ENCODE data around the gene OR2T10.
"Not testable (repeated sequence)": the region's sequence is repeated elsewhere in the genome, so short reads cannot be mapped to it uniquely, and the experiment has no call there.

Gene OR2T10

DNA sequence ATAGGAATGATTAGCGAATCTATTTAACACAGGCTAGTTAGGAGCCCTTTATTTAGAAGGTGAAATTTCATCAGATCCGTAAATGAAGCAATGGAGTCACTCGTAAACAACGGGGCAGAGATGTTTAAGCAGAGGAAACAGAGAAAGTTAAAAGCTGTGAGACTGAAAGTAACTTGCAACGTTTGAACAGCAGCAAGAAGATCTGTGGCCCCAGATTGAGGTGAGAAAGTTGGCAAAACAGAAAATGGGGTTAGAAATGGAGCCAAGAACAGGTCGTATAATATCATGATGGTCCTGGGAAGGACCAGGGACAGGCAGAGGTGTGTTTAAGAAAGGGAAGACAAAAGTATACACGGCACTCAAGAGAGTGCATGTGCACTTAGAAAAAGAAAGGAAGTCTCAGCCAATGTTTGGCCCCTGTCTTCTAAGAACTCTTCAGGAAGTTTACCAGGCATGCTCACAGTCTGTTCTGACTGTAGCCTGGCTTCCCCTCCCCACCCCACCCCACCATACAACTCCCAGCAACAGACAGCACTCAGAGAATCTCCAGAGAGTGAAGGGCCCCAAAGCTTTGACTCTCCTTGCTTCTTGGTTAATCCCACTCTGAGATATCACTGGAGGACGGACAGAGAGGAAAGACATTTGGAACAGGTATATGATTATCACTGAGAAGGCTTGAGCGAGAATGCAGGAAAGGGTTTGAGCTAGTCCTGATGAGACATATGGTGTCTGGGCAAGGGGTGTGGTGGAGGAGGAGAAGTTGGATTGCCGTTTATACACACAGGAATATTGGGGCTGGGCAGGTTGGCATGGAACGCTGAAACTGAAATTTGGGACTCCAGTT, 31.7 kb downstream of the OR2T10 start:
- not testable (repeated sequence) for FAIRE-seq; DNase-seq (ENCODE audit: insufficient read length, low spot score)

GRCh38 chr1:248562672-248563071, 34.8 kb downstream of the OR2T10 start, which contains the start of gene OR2T29:
Gene OR2T29 (minus strand): TSS chr1:248562772. CDS start chr1:248559491, 3,281 bp downstream.
- FAIRE-seq; DNase-seq (ENCODE audit: insufficient read length, low spot score): not testable (repeated sequence)

- not testable (repeated sequence) for FAIRE-seq; DNase-seq (ENCODE audit: insufficient read length, low spot score)
Measured at GRCh38 chr1:248551027-248551426, 46.5 kb downstream of the OR2T10 start.

DNA sequence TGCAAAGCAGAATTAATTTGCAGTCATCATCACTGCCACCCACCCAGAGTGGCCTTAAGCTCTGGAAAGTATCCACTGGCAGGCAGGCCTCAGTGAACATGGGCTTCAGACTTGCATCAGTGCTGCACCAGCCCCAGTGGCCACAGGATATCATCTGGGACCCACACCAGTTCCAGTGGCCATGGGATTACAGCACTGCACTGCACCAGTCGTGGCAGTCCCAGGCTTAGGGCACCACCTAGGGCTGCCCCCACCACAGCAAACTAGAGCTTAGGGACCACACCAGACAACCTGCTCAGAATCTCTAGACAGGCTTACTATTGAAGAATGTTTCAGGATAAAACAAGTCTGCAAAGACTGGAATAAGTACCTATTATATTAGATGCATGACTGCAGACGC, 50.1 kb downstream of the OR2T10 start:
- not testable (repeated sequence) for DNase-seq (ENCODE audit: insufficient read length, low spot score); FAIRE-seq
